CD4-positive, alpha-beta memory T cell (primary cell): ENCODE results near the gene NUP153. TPM values are rescaled to one million over a fixed set of nuclear protein-coding genes. Genes with fewer than 3 reads are reported as not detected.

Experiments
- CTCF ChIA-PET: fragments of 350-600 bp; sonication (Branson Sonifier 250); formaldehyde crosslinking; loops from one replicate; lab custom pipeline; 2021; ENCODE audit warnings: inconsistent platforms; ENCODE audit not compliant: partially characterized antibody; lab: Charles Lee
- POLR2A ChIA-PET: fragments of 350-600 bp; sonication (Branson Sonifier 250); formaldehyde crosslinking; loops from one replicate; lab custom pipeline; 2021; ENCODE audit not compliant: partially characterized antibody; lab: Charles Lee
- DNase-seq, 5 donors: peaks; one replicate each; pipeline versions ENCODE4 v3.0.0 to v3.0.0-alpha.2; 2020 to 2022; ENCODE audit warnings: mixed read lengths in 1 of 5
- H3K27ac ChIP-seq: one replicate; pipeline ENCODE4 v1.7.0; 2013; ENCODE audit warnings: low read depth, low read length
- H3K27me3 ChIP-seq: 2 replicates; pipeline ENCODE4 v1.7.0; 2013; ENCODE audit warnings: mild to moderate bottlenecking, low read length, moderate library complexity; ENCODE audit not compliant: insufficient read depth
- H3K36me3 ChIP-seq: 2 replicates; pipeline ENCODE4 v1.7.0; 2013; ENCODE audit warnings: mild to moderate bottlenecking, low read length, moderate library complexity; ENCODE audit not compliant: insufficient read depth
- H3K4me1 ChIP-seq: 2 replicates; pipeline ENCODE4 v1.7.0; 2013; ENCODE audit warnings: mild to moderate bottlenecking, low read length, moderate library complexity; ENCODE audit not compliant: insufficient read depth
- H3K4me3 ChIP-seq, 2 donors: one replicate each; pipeline ENCODE4 v1.7.0; 2013; ENCODE audit warnings: low read length in 2 of 2, mild to moderate bottlenecking in 1 of 2
- H3K9me3 ChIP-seq, 2 donors: one replicate each; pipeline ENCODE4 v1.7.0; 2013; ENCODE audit warnings: low read length in 2 of 2, control low read depth in 1 of 2; ENCODE audit not compliant: control insufficient read depth in 1 of 2
- H3K27ac Mint-ChIP-seq, 7 donors: one replicate each; pipeline ENCODE4 v1.8.0; 2020 to 2021; ENCODE audit warnings: mixed read lengths in 7 of 7, mild to moderate bottlenecking in 6 of 7, inconsistent platforms in 3 of 7, moderate library complexity in 3 of 7
- H3K27me3 Mint-ChIP-seq, 2 donors: one replicate each; pipeline ENCODE4 v1.8.0; 2020 to 2021; ENCODE audit warnings: mixed read lengths in 2 of 2
- H3K36me3 Mint-ChIP-seq, 2 donors: one replicate each; pipeline ENCODE4 v1.8.0; 2020 to 2021; ENCODE audit warnings: mixed read lengths in 2 of 2, inconsistent platforms in 1 of 2, mild to moderate bottlenecking in 1 of 2
- H3K4me1 Mint-ChIP-seq, 4 donors: one replicate each; pipeline ENCODE4 v1.8.0; 2020 to 2021; ENCODE audit warnings: mixed read lengths in 4 of 4, mild to moderate bottlenecking in 1 of 4
- H3K4me3 Mint-ChIP-seq, 8 donors: one replicate each; pipeline ENCODE4 v1.8.0; 2020 to 2021; ENCODE audit warnings: mixed read lengths in 8 of 8, mild to moderate bottlenecking in 7 of 8, moderate library complexity in 6 of 8, inconsistent platforms in 3 of 8
- H3K9me3 Mint-ChIP-seq, 8 donors: one replicate each; pipeline ENCODE4 v1.8.0; 2020 to 2021; ENCODE audit warnings: mixed read lengths in 8 of 8, mild to moderate bottlenecking in 5 of 8, inconsistent platforms in 3 of 8, moderate library complexity in 1 of 8
- intact Hi-C: fragments of 100-400 bp; cut with micrococcal nuclease; formaldehyde crosslinking; loops from one replicate; pipeline ENCODE4 v1.15.1; 2023
- polyA plus RNA-seq, 2 donors: library from polyadenylated mRNA; unstranded; fragments of 300-500 nt; fragmentation: Illumina TruSeq; gene quantifications; one replicate each; pipeline ENCODE4 v1.2.3, GENCODE V29; 2021
- total RNA-seq, 2 experiments: library from RNA; stranded (reverse); gene quantifications; one replicate each; pipeline ENCODE4 v1.2.3, GENCODE V29; 2021

Gene NUP153
- total and polyA plus RNA-seq, 4 experiments from 2014 or later, result 1.9 to 60.7 (median 32.0) TPM

GRCh38 chr6:17705778-17706579 is 746 bp downstream of the NUP153 start:
- peak overlapping the region; percentile 86 to 96 (median 93) for H3K4me3 Mint-ChIP-seq
- H3K27me3 Mint-ChIP-seq, result no peaks in the 10 kb centered on the region
- ChIA-PET POLR2A (interaction anchor here (0.9 to 4.9 kb wide), 7 partner anchors 8 to 944 kb away, joined by 3 to 94 read pairs (median 6); partner anchors contain the start of genes FAM8A1 and NHLRC1), CTCF (interaction anchor here (0.5 to 2.2 kb wide), 3 partner anchors 9 to 71 kb away, joined by 3 to 5 read pairs (median 4); no protein-coding TSS in a partner anchor)
- Histone ChIP-seq H3K27me3 (no peaks in the 10 kb centered on the region), H3K9me3 (no peaks in the 10 kb centered on the region), H3K4me3 (peak overlapping the region; percentile 74 to 87), H3K36me3 (no peaks in the 10 kb centered on the region), H3K4me1 (peaks cover 49% of the 10 kb centered on the region), H3K27ac (peak overlapping the region; percentile 99)
- DNase-seq, result peak; percentile 85 to 94 (median 86)
- intact Hi-C loops, result loop anchor here (1.0 to 5.0 kb wide), 7 partner anchors 41 to 1577 kb away; partner anchors contain the start of genes DEK, FAM8A1, KDM1B and MYLIP
- H3K36me3 Mint-ChIP-seq, result peaks cover 0 to 8% of the 10 kb centered on the region in 2 donors
- H3K4me1 Mint-ChIP-seq, result peaks cover 22 to 56% (median 37%) of the 10 kb centered on the region in 4 donors
- peaks cover 0 to 5% (median 0%) of the 10 kb centered on the region in 8 donors for H3K9me3 Mint-ChIP-seq
- H3K27ac Mint-ChIP-seq, result peak overlapping the region; percentile 93 to 99 (median 97)

DNA sequence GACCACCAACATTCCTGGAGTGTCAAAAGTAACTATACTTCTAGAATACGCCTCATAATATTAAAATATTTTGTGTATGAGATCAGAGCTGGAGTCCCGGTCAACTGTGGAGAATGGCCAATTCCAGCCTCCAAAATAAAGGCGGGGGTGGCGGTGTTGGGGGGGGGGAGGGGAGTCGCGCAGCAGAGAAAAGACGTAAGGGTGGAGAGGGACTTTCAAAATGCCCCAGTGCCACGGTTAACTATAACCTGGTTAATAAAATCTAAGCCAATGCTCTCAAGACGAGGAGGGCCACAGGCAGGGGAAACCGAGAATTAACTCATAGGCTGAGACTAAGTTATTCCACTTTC is 1.3 kb downstream of the NUP153 start:
- no peaks in the 10 kb centered on the region for H3K27me3 Mint-ChIP-seq
- intact Hi-C loops, result loop anchor here (5.0 kb wide), 1 partner anchor 123 kb away; no protein-coding TSS in a partner anchor
- Histone ChIP-seq H3K4me3 (peak overlapping the region; percentile 74 to 87), H3K27me3 (no peaks in the 10 kb centered on the region), H3K9me3 (no peaks in the 10 kb centered on the region), H3K4me1 (peaks cover 54% of the 10 kb centered on the region), H3K27ac (peak overlapping the region; percentile 99), H3K36me3 (no peaks in the 10 kb centered on the region)
- peak overlapping the region; percentile 93 to 99 (median 97) for H3K27ac Mint-ChIP-seq
- CTCF ChIA-PET, result interaction anchor here (0.5 to 2.2 kb wide), 2 partner anchors 12 to 71 kb away, joined by 4 to 5 read pairs; no protein-coding TSS in a partner anchor
- POLR2A ChIA-PET, result interaction anchor here (2.1 to 4.9 kb wide), 3 partner anchors 8 to 105 kb away, joined by 13 to 94 read pairs (median 13); partner anchors contain the start of gene FAM8A1
- no peak for DNase-seq
- peak overlapping the region; percentile 86 to 96 (median 93) for H3K4me3 Mint-ChIP-seq
- peaks cover 0 to 5% (median 0%) of the 10 kb centered on the region in 8 donors for H3K9me3 Mint-ChIP-seq
- peaks cover 23 to 61% (median 41%) of the 10 kb centered on the region in 4 donors for H3K4me1 Mint-ChIP-seq
- H3K36me3 Mint-ChIP-seq, result peaks cover 0 to 8% of the 10 kb centered on the region in 2 donors

DNA sequence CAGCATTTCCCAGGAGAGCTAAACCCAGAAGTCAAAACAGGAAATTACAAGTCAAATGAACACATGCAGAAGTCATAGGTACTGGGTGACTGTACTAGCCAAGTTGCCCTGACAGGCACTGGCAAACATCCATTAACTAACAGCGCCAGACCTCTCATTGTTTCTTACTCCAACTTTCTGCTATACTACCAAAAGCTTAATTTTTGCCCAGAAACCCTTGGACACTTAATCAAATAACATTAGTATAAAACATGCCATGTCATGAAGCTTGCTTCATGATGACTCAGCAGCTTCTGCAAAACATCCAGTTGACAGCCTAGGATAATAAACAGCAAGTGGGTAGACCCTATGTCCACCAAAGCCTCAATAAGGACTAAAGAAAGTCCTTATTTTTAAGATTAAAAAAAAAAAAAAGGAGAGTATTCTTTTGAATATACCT is 3.5 kb downstream of the NUP153 start:
- Histone ChIP-seq H3K27me3 (no peaks in the 10 kb centered on the region), H3K27ac (no peak overlapping the region), H3K4me3 (no peak overlapping the region), H3K4me1 (peaks cover 58% of the 10 kb centered on the region), H3K9me3 (no peaks in the 10 kb centered on the region), H3K36me3 (no peaks in the 10 kb centered on the region)
- peaks cover 0 to 11% of the 10 kb centered on the region in 2 donors for H3K36me3 Mint-ChIP-seq
- H3K4me3 Mint-ChIP-seq, result peak overlapping the region; percentile 58 to 86 (median 80)
- H3K9me3 Mint-ChIP-seq, result peaks cover 0 to 5% (median 0%) of the 10 kb centered on the region in 8 donors
- ChIA-PET POLR2A (interaction anchor here (0.6 to 4.0 kb wide), 5 partner anchors 11 to 560 kb away, joined by 3 to 35 read pairs (median 8); partner anchors contain the start of gene FAM8A1), CTCF (interaction anchor here (1.1 to 5.0 kb wide), 13 partner anchors 8 to 119 kb away, joined by 3 to 68 read pairs (median 13); partner anchors contain the start of gene FAM8A1)
- intact Hi-C loops, result loop anchor here (5.0 kb wide), 1 partner anchor 114 kb away; no protein-coding TSS in a partner anchor
- peaks cover 27 to 73% (median 51%) of the 10 kb centered on the region in 4 donors for H3K4me1 Mint-ChIP-seq
- DNase-seq, result peak; percentile 8 to 46 (median 24)
- no peaks in the 10 kb centered on the region for H3K27me3 Mint-ChIP-seq
- peak overlapping the region; percentile 61 to 93 (median 75) for H3K27ac Mint-ChIP-seq

- Histone ChIP-seq H3K4me1 (peaks cover 60% of the 10 kb centered on the region), H3K36me3 (no peaks in the 10 kb centered on the region), H3K4me3 (no peak overlapping the region), H3K27me3 (no peaks in the 10 kb centered on the region), H3K9me3 (no peaks in the 10 kb centered on the region), H3K27ac (peak overlapping the region; percentile 14)
- intact Hi-C loops, result loop anchor here (1.0 to 5.0 kb wide), 2 partner anchors 104 to 117 kb away; no protein-coding TSS in a partner anchor
- H3K4me3 Mint-ChIP-seq, result peak overlapping the region in 4 of 8 donors; percentile 13 to 43 (median 23)
- no peak for DNase-seq
- H3K27me3 Mint-ChIP-seq, result no peaks in the 10 kb centered on the region
- peaks cover 4 to 12% of the 10 kb centered on the region in 2 donors for H3K36me3 Mint-ChIP-seq
- peak overlapping the region in 6 of 7 donors; percentile 53 to 93 (median 78) for H3K27ac Mint-ChIP-seq
- ChIA-PET POLR2A (interaction anchor here (0.6 to 4.0 kb wide), 8 partner anchors 11 to 103 kb away, joined by 3 to 35 read pairs (median 5); partner anchors contain the start of gene FAM8A1), CTCF (interaction anchor here (0.8 to 5.0 kb wide), 24 partner anchors 9 to 456 kb away, joined by 3 to 68 read pairs (median 5); partner anchors contain the start of gene FAM8A1)
- no peaks in the 10 kb centered on the region for H3K9me3 Mint-ChIP-seq
- H3K4me1 Mint-ChIP-seq, result peaks cover 30 to 77% (median 54%) of the 10 kb centered on the region in 4 donors
These were observed 6.0 kb downstream of the NUP153 start for GRCh38 chr6:17700421-17701416.

DNA sequence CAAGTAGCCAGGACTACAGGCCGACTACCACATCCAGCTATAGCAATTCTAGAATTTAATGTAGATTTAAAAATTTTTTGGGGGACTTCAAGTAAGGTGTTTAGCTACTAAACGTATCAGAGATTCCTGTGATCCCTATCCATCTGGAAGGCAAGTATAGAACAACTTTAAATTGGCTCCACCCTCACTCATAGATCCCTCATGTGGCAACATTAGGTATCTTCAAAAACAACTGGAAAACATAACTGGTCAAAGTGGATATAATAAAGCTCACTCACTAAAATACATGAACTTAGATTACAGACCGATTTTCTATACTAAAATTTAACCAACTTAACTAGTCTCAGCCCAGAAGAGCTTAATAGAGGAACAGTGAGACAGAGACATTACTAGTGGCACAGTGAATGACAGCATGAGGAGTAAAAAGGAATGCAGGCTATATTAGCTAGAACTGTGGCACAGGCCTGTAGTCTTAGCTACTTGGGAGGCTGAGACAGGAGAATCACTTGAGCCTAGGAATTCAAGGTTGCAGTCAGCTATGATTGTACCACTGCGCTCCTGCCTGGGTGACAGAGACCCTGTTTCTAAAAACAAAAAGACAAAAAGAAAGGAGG is 14.7 kb downstream of the NUP153 start:
- H3K9me3 Mint-ChIP-seq, result no peaks in the 10 kb centered on the region
- Histone ChIP-seq H3K27me3 (no peaks in the 10 kb centered on the region), H3K4me1 (peaks cover 67% of the 10 kb centered on the region), H3K27ac (no peak overlapping the region), H3K36me3 (no peaks in the 10 kb centered on the region), H3K4me3 (no peak overlapping the region), H3K9me3 (no peaks in the 10 kb centered on the region)
- peak overlapping the region in 6 of 7 donors; percentile 15 to 81 (median 51) for H3K27ac Mint-ChIP-seq
- peaks cover 16 to 20% of the 10 kb centered on the region in 2 donors for H3K36me3 Mint-ChIP-seq
- ChIA-PET CTCF (interaction anchor here (0.8 to 3.0 kb wide), 7 partner anchors 10 to 126 kb away, joined by 3 to 22 read pairs (median 3); partner anchors contain the start of gene FAM8A1), POLR2A (interaction anchor here (1.1 to 2.6 kb wide), 3 partner anchors 11 to 92 kb away, joined by 3 to 13 read pairs (median 10); partner anchors contain the start of genes FAM8A1 and NUP153)
- peaks cover 41 to 86% (median 65%) of the 10 kb centered on the region in 4 donors for H3K4me1 Mint-ChIP-seq
- peak overlapping the region in 3 of 8 donors; percentile 0 to 69 (median 7) for H3K4me3 Mint-ChIP-seq
- intact Hi-C loops, result no loop called here
- H3K27me3 Mint-ChIP-seq, result no peaks in the 10 kb centered on the region
- DNase-seq, result no peak
